CD4-positive, alpha-beta T cell (primary cell): ENCODE results near the gene ST6GAL2. TPM values are rescaled to one million over a fixed set of nuclear protein-coding genes. Genes with fewer than 3 reads are reported as not detected.

Source experiments
- ATAC-seq: fragments of 200-7000 bp; cut with Tn5 transposase; one replicate; pipeline ENCODE4 v1.10.0; 2022; ENCODE audit warnings: mild to moderate bottlenecking; ENCODE audit not compliant: poor library complexity
- CTCF ChIA-PET: fragments of 350-600 bp; sonication (Branson Sonifier 250); formaldehyde crosslinking; loops from one replicate; lab custom pipeline; 2021; ENCODE audit warnings: antibody characterized with exemption, inconsistent platforms; lab: Charles Lee
- POLR2A ChIA-PET: fragments of 350-600 bp; sonication (Branson Sonifier 250); formaldehyde crosslinking; loops from one replicate; lab custom pipeline; 2021; ENCODE audit warnings: antibody characterized with exemption, inconsistent platforms; lab: Charles Lee
- DNase-seq, 14 experiments: peaks; one replicate each; pipeline ENCODE4 v3.0.0-alpha.2; 2013 to 2020; ENCODE audit warnings: mixed read lengths in 2 of 14
- H3K27ac ChIP-seq, 2 donors: one replicate each; pipeline versions ENCODE4 v1.5.1 to v1.7.0; 2013; ENCODE audit warnings: low read length in 2 of 2, low read depth in 1 of 2, mild to moderate bottlenecking in 1 of 2
- H3K27me3 ChIP-seq, 2 experiments: 1 replicate in 1 of 2; 2 replicates in 1 of 2; pipeline versions ENCODE4 v1.6.1 to v1.7.0; 2013; ENCODE audit warnings: low read length in 2 of 2, control low read depth in 1 of 2, mild to moderate bottlenecking in 1 of 2, moderate library complexity in 1 of 2; ENCODE audit not compliant: insufficient read depth in 2 of 2, control insufficient read depth in 1 of 2
- H3K36me3 ChIP-seq: one replicate; pipeline ENCODE4 v1.6.1; 2013; ENCODE audit warnings: low read length, control low read depth; ENCODE audit not compliant: insufficient read depth
- H3K4me1 ChIP-seq: one replicate; pipeline ENCODE4 v1.6.1; 2013; ENCODE audit warnings: low read length, control low read depth; ENCODE audit not compliant: insufficient read depth
- H3K4me3 ChIP-seq: one replicate; pipeline ENCODE4 v1.5.1; 2013; ENCODE audit warnings: mild to moderate bottlenecking, low read length, moderate library complexity
- H3K9me3 ChIP-seq, 2 experiments: 1 replicate in 1 of 2; 2 replicates in 1 of 2; pipeline versions ENCODE4 v1.6.1 to v1.7.0; 2013; ENCODE audit warnings: low read length in 2 of 2, mild to moderate bottlenecking in 2 of 2, control low read depth in 1 of 2, moderate library complexity in 1 of 2; ENCODE audit not compliant: control insufficient read depth in 1 of 2, insufficient read depth in 1 of 2
- H3K27ac Mint-ChIP-seq: one replicate; pipeline ENCODE4 v1.8.0; 2020; ENCODE audit warnings: mixed read lengths
- H3K27me3 Mint-ChIP-seq: one replicate; pipeline ENCODE4 v1.8.0; 2021; ENCODE audit warnings: mixed read lengths
- H3K36me3 Mint-ChIP-seq: one replicate; pipeline ENCODE4 v1.8.0; 2021; ENCODE audit warnings: low read depth, mixed read lengths
- H3K4me1 Mint-ChIP-seq: one replicate; pipeline ENCODE4 v1.8.0; 2021; ENCODE audit warnings: low read depth, mixed read lengths
- H3K4me3 Mint-ChIP-seq: one replicate; pipeline ENCODE4 v1.8.0; 2020; ENCODE audit warnings: mild to moderate bottlenecking, mixed read lengths
- H3K9me3 Mint-ChIP-seq: one replicate; pipeline ENCODE4 v1.8.0; 2020; ENCODE audit warnings: mixed read lengths
- intact Hi-C, 2 experiments: fragments of 100-400 bp; cut with DNase I in 1 of 2; cut with micrococcal nuclease in 1 of 2; formaldehyde crosslinking; loops; one replicate each; pipeline versions ENCODE4 v1.15.1 to v1.9.0; 2023 to 2025; cut with DNase I, micrococcal nuclease
- total RNA-seq, 174 experiments: library from RNA in 2 of 174; stranded (reverse) in 2 of 174; gene quantifications; one replicate each; pipeline ENCODE4 v1.2.3 and lab custom pipeline; 2021 to 2026
- TF ChIP-seq, protein P1 (sequence below): fragments of 200-600 bp; IDR thresholded peaks from one replicate; pipeline ENCODE4 v1.8.0; 2022; ENCODE audit warnings: antibody characterized with exemption, mild to moderate bottlenecking

Gene ST6GAL2
- total RNA-seq, 2 experiments from 2014 or later = not detected

- no peaks in the 10 kb centered on the region for H3K4me1 Mint-ChIP-seq
- intact Hi-C loops = no loop called here
- no peak overlapping the region for H3K27ac Mint-ChIP-seq
- H3K4me3 ChIP-seq = no peak overlapping the region
- no peaks in the 10 kb centered on the region for H3K27me3 ChIP-seq
- POLR2A ChIA-PET = no interaction called here
- H3K4me1 ChIP-seq = no peaks in the 10 kb centered on the region
- ATAC-seq = no peak
- H3K36me3 Mint-ChIP-seq = no peaks in the 10 kb centered on the region
- TF ChIP-seq, protein P1, sequence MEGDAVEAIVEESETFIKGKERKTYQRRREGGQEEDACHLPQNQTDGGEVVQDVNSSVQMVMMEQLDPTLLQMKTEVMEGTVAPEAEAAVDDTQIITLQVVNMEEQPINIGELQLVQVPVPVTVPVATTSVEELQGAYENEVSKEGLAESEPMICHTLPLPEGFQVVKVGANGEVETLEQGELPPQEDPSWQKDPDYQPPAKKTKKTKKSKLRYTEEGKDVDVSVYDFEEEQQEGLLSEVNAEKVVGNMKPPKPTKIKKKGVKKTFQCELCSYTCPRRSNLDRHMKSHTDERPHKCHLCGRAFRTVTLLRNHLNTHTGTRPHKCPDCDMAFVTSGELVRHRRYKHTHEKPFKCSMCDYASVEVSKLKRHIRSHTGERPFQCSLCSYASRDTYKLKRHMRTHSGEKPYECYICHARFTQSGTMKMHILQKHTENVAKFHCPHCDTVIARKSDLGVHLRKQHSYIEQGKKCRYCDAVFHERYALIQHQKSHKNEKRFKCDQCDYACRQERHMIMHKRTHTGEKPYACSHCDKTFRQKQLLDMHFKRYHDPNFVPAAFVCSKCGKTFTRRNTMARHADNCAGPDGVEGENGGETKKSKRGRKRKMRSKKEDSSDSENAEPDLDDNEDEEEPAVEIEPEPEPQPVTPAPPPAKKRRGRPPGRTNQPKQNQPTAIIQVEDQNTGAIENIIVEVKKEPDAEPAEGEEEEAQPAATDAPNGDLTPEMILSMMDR = no peak
- no peak for DNase-seq
- H3K9me3 ChIP-seq = no peaks in the 10 kb centered on the region
- CTCF ChIA-PET = no interaction called here
- H3K27ac ChIP-seq = no peak overlapping the region
- H3K4me3 Mint-ChIP-seq = no peak overlapping the region
- no peaks in the 10 kb centered on the region for H3K36me3 ChIP-seq
- H3K27me3 Mint-ChIP-seq = no peaks in the 10 kb centered on the region
- H3K9me3 Mint-ChIP-seq = no peaks in the 10 kb centered on the region
These were observed 57.8 kb downstream of the ST6GAL2 start for GRCh38 chr2:106828119-106828518.

- H3K36me3 ChIP-seq = no peaks in the 10 kb centered on the region
- Mint-ChIP-seq H3K9me3 (no peaks in the 10 kb centered on the region), H3K27me3 (no peaks in the 10 kb centered on the region), H3K36me3 (no peaks in the 10 kb centered on the region), H3K27ac (no peak overlapping the region), H3K4me3 (no peak overlapping the region), H3K4me1 (no peaks in the 10 kb centered on the region)
- H3K9me3 ChIP-seq = no peaks in the 10 kb centered on the region
- CTCF ChIA-PET = no interaction called here
- no peak overlapping the region for H3K4me3 ChIP-seq
- TF ChIP-seq, protein P1 = no peak
- no peak for DNase-seq
- no peak for ATAC-seq
- no peaks in the 10 kb centered on the region for H3K27me3 ChIP-seq
- intact Hi-C loops = no loop called here
- POLR2A ChIA-PET = no interaction called here
- no peaks in the 10 kb centered on the region for H3K4me1 ChIP-seq
- no peak overlapping the region for H3K27ac ChIP-seq
These were observed 58.8 kb downstream of the ST6GAL2 start for GRCh38 chr2:106827158-106827557.

- Mint-ChIP-seq H3K36me3 (no peaks in the 10 kb centered on the region), H3K9me3 (no peaks in the 10 kb centered on the region), H3K4me3 (no peak overlapping the region), H3K27me3 (no peaks in the 10 kb centered on the region), H3K4me1 (no peaks in the 10 kb centered on the region), H3K27ac (no peak overlapping the region)
- H3K27me3 ChIP-seq = no peaks in the 10 kb centered on the region
- DNase-seq = no peak
- TF ChIP-seq, protein P1 = no peak
- no peaks in the 10 kb centered on the region for H3K4me1 ChIP-seq
- ChIA-PET POLR2A (no interaction called here), CTCF (no interaction called here)
- no peak overlapping the region for H3K4me3 ChIP-seq
- intact Hi-C loops = no loop called here
- H3K36me3 ChIP-seq = no peaks in the 10 kb centered on the region
- H3K9me3 ChIP-seq = no peaks in the 10 kb centered on the region
- no peak overlapping the region for H3K27ac ChIP-seq
- no peak for ATAC-seq
These were observed 60.8 kb downstream of the ST6GAL2 start for GRCh38 chr2:106825161-106825560.
